NCI-H1105 (cell line): ENCODE results near the gene OMA1.
"Not testable (repeated sequence)": the region's sequence is repeated elsewhere in the genome, so short reads cannot be mapped to it uniquely, and the experiment has no call there.

Source experiments
- DNase-seq: peaks from one replicate; lab custom pipeline; 2025; lab: John Stamatoyannopoulos, UW

The OMA1 gene

DNA sequence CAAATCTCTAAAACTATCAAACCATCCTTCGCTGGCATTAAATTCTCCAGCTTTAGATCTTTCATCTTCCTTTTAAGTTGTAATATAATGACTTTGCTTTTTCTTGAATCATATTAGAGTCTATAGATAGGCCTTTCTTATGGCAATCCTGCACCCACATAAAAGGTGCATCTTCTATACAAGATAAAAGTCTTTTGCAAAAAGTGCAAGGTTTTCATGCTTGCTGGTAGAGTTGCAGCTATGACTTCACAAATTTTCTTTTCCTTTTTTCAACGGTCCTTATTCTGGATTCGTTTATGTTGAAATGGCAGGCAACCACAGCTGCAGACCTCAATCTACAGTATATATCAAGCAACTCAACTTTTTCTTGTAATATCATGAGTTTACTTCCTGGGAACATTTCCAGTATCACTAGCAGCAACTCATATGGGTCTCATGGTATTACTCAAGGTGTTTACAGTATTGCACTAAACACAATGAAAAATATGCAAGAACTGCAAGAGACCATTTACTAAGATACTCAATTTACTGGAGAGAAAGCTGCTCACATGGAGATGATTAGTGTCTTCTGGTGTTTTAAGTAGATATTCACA lies 22.1 kb downstream of the OMA1 start:
- no peak for DNase-seq

DNA sequence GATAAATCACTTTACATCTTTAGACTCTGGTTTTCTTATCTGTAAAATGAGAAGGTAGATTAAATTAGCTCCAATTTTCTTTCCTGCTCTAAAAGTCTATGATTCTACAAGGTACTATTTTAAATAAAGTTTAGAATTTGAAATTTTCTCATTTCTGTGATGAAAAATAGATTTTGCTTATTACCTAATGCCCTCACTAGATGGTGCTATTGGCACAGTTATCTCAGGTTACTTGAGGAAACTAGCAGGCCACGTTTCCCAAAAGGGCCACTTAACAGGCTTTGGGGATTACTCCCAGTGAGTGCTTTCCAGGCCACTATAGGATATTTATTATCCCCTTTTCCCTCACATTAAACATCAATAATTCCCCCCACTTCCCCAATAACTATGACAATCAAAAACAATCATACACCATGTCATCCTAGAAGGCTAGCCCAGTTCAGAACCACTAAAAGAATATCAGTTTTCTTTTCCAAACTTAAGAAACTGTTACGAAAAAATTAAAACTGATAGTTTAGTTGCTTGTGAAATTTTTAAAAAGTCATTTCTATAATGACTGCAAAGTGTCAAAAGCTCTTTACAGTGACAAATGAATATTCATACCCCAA lies 30.6 kb downstream of the OMA1 start:
- peak; percentile 68 for DNase-seq

GRCh38 chr1:58513956-58514355 lies 32.6 kb downstream of the OMA1 start:
- no peak for DNase-seq

DNA sequence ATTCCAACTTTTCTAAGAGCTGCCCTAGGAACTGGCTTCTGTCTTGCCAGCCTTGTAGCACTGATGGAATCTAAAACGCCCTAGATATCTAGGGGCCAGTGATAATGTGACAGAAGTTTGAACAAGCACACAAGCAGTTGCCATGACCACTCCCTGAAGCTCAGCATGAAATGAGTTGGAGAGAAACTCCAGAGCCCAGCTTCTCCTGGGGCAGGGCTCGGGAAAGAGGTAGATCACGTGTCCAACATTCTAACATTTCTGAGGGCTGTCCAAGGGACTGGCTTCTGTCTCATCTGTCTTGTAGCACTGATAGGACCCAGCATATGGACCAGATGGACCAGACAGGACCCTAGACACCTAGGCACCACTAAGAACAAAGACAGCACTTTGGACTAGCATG lies 37.9 kb downstream of the OMA1 start:
- DNase-seq = no peak

DNA sequence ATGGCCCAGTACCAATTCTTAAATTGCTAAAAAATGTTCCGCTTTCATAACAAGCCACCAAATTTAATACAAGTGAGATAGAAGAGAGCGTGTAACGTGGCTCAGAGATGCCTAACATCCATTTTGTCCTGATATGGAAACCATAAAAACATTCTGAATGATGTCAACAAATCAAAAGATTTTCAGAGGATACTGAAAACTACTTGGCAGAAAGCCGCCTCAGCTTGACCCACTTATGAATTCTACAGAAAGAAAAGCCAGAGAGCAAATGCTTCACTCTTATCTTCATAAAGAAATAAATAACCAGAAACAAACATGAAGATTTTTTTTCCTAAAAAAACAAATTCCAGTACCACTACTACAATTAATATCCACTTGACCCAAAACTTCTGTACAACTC lies 41.2 kb downstream of the OMA1 start:
- no peak for DNase-seq

DNA sequence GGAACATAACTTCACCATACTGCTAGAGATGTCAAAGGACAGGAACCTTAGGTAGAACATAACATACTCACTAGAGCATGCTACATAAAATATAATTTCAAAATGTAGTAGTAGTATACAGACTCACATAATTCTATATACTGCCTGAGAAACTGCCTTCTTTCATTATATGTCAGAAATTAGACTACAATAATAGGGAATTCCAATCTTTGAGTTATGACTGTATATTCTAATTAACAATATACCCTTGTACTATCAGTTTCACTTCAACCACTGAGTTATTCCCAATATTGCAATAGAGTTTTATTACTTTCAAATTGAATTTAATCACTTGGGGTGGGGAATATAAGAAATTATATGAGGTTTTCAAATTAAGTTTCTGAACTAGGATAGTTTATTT lies 44.0 kb downstream of the OMA1 start:
- no peak for DNase-seq

DNA sequence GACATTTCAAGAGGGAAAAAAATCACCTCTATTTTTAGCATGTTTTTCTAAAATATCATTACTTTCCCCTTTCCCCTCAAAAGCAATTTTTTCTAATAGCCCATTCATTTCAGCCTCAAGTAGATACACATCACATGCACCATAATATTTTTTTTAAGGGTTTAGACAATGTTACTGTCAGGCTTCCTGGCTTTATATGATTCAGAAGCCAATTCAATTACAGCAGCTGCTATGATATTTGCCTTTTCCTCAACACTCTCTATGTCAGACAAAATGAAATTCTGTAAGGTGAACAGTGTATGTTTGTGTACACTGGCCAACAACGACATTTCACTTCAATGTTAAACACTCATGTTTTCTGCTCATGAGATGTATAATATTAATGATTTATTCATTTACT lies 46.5 kb downstream of the OMA1 start:
- peak; percentile 0 for DNase-seq

DNA sequence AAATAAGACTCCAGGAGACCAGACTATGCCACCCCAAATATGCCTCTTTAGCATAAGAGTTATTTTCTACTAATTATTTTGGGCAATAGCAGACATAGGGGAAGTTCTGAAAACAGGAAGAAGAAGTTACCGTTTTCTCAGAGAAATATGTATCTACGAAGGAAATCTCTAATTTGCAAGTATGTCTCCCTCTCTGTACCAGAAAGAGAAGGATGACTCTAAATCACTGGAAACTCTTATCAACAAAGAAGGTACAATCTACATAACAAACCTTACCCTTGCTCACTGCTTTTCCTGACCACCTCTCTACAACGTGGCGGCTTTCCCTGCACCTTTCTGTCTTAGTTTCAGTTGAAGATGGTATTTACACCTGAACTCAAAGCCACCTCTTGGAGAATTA lies 49.0 kb downstream of the OMA1 start:
- no peak for DNase-seq

GRCh38 chr1:58496042-58496441 lies 50.5 kb downstream of the OMA1 start:
- DNase-seq = no peak

DNA sequence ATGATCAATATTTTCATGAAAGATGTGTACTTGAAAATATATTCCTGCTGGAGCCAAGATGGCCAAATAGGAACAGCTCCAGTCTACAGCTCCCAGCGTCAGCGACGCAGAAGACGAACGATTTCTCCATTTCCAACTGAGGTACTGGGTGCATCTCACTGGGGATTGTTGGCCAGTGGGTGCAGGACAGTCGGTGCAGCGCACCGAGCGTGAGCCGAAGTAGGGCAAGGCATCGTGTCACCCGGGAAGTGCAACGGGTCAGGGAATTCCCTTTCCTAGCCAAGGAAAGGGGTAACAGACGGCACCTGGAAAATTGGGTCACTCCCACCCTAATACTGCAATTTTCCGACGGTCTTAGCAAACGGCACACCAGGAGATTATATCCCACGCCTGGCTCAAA lies 57.6 kb downstream of the OMA1 start:
- not testable (repeated sequence) for DNase-seq

- DNase-seq = no peak
Measured at GRCh38 chr1:58487002-58487401, 59.5 kb downstream of the OMA1 start.

- DNase-seq = no peak
Measured at GRCh38 chr1:58481962-58482361, 64.6 kb downstream of the OMA1 start.

GRCh38 chr1:58480191-58480590 lies 66.3 kb downstream of the OMA1 start:
- no peak for DNase-seq

GRCh38 chr1:58477390-58477789 lies 69.1 kb downstream of the OMA1 start:
- DNase-seq = no peak

GRCh38 chr1:58476179-58476578 lies 70.3 kb downstream of the OMA1 start:
- DNase-seq = no peak

DNA sequence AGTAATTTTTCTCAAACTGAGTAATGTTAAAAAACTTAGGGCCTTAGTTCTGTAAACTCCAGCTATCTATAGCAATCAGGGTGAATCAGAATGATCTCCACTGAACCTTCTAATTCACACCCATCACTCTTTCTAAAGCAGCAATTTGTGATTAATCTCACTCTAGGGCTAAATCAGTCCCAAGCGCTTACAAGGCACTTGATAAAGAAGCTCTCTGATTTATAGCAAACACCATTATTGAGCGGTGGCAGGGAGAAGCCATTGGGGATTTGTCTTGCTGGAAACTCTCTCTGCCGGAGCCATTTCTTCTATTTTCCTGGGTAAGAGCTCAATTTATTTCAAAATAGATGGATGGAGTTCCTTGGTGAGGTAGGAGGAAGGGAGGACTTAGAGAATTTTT lies 77.0 kb downstream of the OMA1 start:
- no peak for DNase-seq

DNA sequence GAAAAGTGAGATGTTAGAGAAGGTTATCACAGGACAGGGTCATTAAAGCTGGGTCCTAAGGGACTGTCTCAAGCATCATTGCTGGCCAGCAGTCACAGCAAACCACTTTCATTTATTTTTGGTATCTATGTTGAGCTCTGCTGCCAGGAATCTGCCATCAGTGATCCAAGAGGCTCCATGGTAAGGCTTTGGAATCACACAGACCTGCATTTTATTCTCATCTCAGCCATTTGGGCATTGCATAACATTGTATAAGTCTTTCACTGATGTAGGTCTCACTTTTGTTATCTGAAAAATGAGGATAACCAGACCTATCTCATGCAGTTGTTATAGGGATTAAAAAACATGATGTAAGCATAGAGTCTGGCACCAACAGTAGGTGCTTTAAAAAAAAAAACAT lies 77.5 kb downstream of the OMA1 start:
- no peak for DNase-seq

GRCh38 chr1:58468612-58469011 lies 77.9 kb downstream of the OMA1 start:
- no peak for DNase-seq

- no peak for DNase-seq
Measured at GRCh38 chr1:58466630-58467241, 79.8 kb downstream of the OMA1 start.

- DNase-seq = no peak
Measured at GRCh38 chr1:58465825-58466629, 80.5 kb downstream of the OMA1 start.

DNA sequence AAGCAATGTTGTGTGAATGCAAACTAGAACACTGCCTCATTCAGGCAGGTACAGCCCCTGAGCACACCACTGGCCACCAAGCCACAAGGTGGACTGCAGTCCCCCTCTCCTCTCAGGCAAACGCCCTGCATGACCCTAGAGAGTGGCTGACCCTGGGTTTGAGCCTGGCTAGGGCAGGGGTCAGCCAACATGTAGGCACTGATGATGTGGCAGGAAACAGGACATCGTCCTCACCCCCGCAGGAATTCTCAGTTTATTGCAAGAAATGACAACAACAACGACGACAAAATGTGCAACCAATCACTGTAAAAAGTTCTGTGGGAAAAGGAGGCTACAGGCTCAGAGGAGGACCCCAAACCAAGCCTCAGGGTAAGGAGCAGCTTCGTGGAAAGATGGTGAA lies 81.3 kb downstream of the OMA1 start:
- no peak for DNase-seq

GRCh38 chr1:58460469-58460868 lies 86.1 kb downstream of the OMA1 start:
- DNase-seq = no peak

- DNase-seq = no peak
Measured at GRCh38 chr1:58459911-58460310, 86.6 kb downstream of the OMA1 start.
